NT2/D1 (cell line): Measurements from ENCODE around the gene RXFP3.

Source experiments
- DNase-seq: peaks from one replicate; pipeline ENCODE4 v3.0.0-alpha.2; 2011; ENCODE audit warnings: low read depth, low spot score
- H3K27me3 ChIP-seq: 2 replicates; pipeline ENCODE4 v1.6.0; 2011; ENCODE audit warnings: mild to moderate bottlenecking; ENCODE audit not compliant: insufficient read length, insufficient read depth
- H3K36me3 ChIP-seq: 2 replicates; pipeline ENCODE4 v1.6.1; 2011; ENCODE audit warnings: mild to moderate bottlenecking, low read length, mixed read lengths; ENCODE audit not compliant: insufficient read depth, insufficient read length
- H3K4me1 ChIP-seq: 2 replicates; pipeline ENCODE4 v1.5.1; 2011; ENCODE audit not compliant: insufficient read depth, insufficient read length
- H3K4me3 ChIP-seq: 2 replicates; pipeline ENCODE4 v1.5.1; 2011; ENCODE audit warnings: low read depth; ENCODE audit not compliant: insufficient read length
- H3K9ac ChIP-seq: 2 replicates; pipeline ENCODE4 v1.6.0; 2011; ENCODE audit warnings: low read depth; ENCODE audit not compliant: insufficient read length
- H3K9me3 ChIP-seq: 2 replicates; pipeline ENCODE4 v1.5.1; 2011; ENCODE audit warnings: mild to moderate bottlenecking, low read length; ENCODE audit not compliant: insufficient read depth
- SUZ12 ChIP-seq: IDR thresholded peaks from 2 replicates; pipeline ENCODE4 v1.6.1; 2011; ENCODE audit not compliant: insufficient read length, insufficient read depth; ENCODE audit errors: extremely low read depth
- YY1 ChIP-seq: IDR thresholded peaks from 2 replicates; pipeline ENCODE4 v1.6.1; 2011; ENCODE audit not compliant: insufficient read length, insufficient read depth
- ZNF274 ChIP-seq: IDR thresholded peaks from 2 replicates; pipeline ENCODE4 v1.6.1; 2011; ENCODE audit warnings: mild to moderate bottlenecking, low read depth, low read length

The RXFP3 gene

DNA sequence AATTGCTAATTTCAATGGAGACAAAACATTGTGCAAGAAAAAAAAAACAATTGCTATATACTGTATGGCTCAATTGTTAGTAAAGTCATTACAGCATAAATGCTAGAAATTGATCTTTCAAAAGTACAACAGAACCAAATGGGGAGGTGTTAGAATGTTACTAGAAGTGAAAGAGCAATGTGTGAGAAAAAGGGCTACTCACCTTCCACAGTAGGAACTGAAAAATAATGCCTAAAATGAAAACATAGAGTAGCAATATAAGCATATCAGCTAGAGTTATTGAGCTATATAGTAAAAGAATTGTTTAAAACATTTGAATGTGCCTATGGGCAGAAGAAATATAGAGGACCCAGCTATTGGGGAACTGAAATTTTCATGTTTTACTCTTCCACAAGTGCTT lies 10.9 kb upstream of the RXFP3 start:
- no peak for TF ChIP-seq ZNF274
- TF ChIP-seq YY1: no peak
- TF ChIP-seq SUZ12: no peak
- Histone ChIP-seq H3K36me3 (no peaks in the 10 kb centered on the region), H3K9me3 (no peaks in the 10 kb centered on the region), H3K27me3 (no peaks in the 10 kb centered on the region), H3K4me3 (no peak overlapping the region), H3K4me1 (no peaks in the 10 kb centered on the region), H3K9ac (no peak overlapping the region)
- DNase-seq: no peak

DNA sequence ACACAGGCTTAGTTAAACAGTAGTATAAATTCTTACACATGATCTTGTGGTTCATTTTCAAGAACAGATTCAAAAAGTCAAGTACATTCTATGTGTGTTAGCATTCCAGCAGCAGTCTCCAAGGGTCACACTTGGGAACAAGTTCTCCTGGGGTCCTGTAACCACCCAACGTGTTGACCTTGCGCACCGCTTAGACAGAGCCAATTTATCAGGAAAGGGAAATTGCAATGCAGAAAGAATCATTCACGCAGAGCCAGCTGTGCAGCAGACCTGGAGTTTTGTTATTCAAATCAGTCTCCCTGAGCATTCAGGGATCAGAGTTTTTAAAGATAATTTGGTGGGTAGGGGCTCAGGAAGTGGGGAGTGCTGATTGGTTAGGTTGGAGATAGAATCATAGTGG lies 8.5 kb upstream of the RXFP3 start:
- TF ChIP-seq YY1 (no peak), ZNF274 (no peak), SUZ12 (no peak)
- Histone ChIP-seq H3K36me3 (no peaks in the 10 kb centered on the region), H3K9me3 (no peaks in the 10 kb centered on the region), H3K9ac (no peak overlapping the region), H3K4me1 (no peaks in the 10 kb centered on the region), H3K4me3 (no peak overlapping the region), H3K27me3 (no peaks in the 10 kb centered on the region)
- DNase-seq: no peak

DNA sequence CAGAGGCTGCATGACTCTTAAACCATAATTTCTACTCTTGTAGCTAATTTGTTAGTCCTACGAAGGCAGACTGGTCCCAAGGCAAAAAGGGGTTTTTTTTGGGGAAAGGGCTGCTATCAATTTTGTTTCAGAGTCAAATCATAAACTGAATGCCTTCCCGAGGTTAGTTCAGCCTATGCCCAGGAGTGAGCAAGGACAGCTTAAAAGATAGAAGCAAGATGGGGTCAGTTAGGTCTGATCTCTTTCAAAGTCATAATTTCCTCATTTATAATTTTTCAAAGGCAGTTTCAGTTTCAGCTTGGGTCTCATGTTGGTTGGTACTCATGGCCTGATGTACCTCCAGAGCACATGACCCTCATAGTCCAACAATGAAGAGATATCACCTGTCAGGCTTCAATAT lies 7.9 kb upstream of the RXFP3 start:
- no peak for TF ChIP-seq ZNF274
- no peak for TF ChIP-seq SUZ12
- TF ChIP-seq YY1: no peak
- H3K9me3 ChIP-seq: no peaks in the 10 kb centered on the region
- H3K36me3 ChIP-seq: no peaks in the 10 kb centered on the region
- no peak overlapping the region for H3K4me3 ChIP-seq
- no peak for DNase-seq
- H3K4me1 ChIP-seq: no peaks in the 10 kb centered on the region
- no peaks in the 10 kb centered on the region for H3K27me3 ChIP-seq
- no peak overlapping the region for H3K9ac ChIP-seq

DNA sequence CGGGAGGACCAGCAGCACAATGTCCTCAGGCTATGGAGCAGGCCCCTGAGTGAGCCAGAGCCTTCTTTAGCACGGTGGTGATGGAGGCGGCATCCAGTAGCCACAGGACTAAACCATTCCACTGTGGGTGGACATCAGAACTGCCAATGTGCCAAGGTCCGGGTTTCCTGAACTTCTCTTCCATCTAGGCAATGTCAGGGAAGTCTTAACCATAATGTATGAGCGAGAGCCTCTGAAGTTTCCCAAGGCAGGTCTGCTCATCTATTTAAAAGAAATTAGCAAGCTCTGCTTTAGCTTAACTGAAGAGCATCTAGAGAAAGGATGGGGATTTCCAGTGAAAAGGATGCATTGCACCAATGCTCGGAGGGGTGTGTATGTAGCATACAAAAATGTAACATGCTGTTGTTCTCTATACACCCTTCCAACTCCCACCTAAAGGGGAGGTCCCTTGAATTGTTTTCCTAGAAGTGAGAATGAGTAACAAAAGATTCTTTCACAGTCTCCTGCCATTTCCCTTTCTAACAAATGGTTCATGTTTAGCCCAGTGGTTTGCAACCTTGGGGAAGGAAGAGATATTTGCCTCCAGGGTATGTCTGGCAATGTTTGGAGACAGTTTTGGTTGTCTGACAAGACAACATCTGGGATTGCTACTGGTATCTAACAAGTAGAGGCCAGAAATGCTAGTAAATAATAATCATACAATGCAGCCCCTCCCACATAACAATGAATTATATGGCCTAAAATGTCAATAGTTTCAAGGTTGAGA lies 6.1 kb upstream of the RXFP3 start:
- H3K9ac ChIP-seq: no peak overlapping the region
- TF ChIP-seq YY1: no peak
- no peaks in the 10 kb centered on the region for H3K4me1 ChIP-seq
- DNase-seq: no peak
- H3K36me3 ChIP-seq: no peaks in the 10 kb centered on the region
- H3K9me3 ChIP-seq: no peaks in the 10 kb centered on the region
- peaks cover 2% of the 10 kb centered on the region for H3K27me3 ChIP-seq
- no peak overlapping the region for H3K4me3 ChIP-seq

DNA sequence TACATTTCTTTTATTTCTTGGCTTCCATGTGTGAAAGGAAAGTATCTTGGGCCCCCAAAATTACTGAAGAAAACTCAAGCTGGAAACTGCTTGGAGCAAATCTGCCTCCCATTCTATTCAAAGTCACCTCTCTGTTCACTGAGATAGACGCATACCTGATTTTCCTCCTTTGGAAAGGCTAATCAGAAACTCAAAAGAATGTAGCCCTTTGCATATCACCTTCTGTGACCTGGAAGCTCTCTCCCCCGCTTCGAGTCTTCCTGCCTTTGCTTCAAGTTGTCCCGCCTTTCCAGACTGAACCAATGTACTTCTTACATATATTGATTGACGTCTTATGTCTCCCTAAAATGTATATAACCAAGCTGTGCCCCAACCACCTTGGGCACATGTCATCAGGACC lies 5.0 kb upstream of the RXFP3 start:
- H3K4me1 ChIP-seq: no peaks in the 10 kb centered on the region
- TF ChIP-seq SUZ12 (no peak), YY1 (no peak)

DNA sequence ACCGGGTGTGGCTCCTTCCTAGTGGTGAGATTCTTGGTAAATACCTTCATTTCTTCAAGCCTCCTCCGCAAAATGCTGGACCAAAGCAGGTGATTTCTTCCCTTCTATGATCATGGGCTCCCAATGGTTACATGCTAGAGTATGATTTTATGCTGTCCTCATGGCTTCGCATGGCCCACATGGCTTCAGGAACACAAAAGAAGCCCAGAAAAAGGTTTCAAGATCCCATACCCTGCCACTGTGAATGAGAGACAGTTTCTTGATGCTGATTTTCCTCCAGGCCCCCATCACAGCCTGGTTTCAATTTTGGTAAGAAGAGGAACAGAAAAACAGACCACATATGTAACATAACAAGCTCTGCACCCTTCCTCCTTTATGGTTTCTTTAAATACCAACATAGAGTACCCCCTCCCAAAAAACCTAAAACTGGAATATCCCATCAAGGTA lies 2.4 kb upstream of the RXFP3 start:
- H3K27me3 ChIP-seq: peaks cover 31% of the 10 kb centered on the region
- no peak for TF ChIP-seq ZNF274
- TF ChIP-seq YY1: no peak
- no peak for TF ChIP-seq SUZ12
- H3K9me3 ChIP-seq: no peaks in the 10 kb centered on the region
- no peaks in the 10 kb centered on the region for H3K36me3 ChIP-seq
- H3K4me1 ChIP-seq: no peaks in the 10 kb centered on the region
- no peak overlapping the region for H3K9ac ChIP-seq
- no peak for DNase-seq
- no peak overlapping the region for H3K4me3 ChIP-seq

More for the DNA sequence above, 5.0 kb upstream of the RXFP3 start:
- peak; percentile 20 for DNase-seq
- Histone ChIP-seq H3K27me3 (peaks cover 12% of the 10 kb centered on the region), H3K36me3 (no peaks in the 10 kb centered on the region), H3K9ac (no peak overlapping the region), H3K4me3 (no peak overlapping the region), H3K9me3 (no peaks in the 10 kb centered on the region)

DNA sequence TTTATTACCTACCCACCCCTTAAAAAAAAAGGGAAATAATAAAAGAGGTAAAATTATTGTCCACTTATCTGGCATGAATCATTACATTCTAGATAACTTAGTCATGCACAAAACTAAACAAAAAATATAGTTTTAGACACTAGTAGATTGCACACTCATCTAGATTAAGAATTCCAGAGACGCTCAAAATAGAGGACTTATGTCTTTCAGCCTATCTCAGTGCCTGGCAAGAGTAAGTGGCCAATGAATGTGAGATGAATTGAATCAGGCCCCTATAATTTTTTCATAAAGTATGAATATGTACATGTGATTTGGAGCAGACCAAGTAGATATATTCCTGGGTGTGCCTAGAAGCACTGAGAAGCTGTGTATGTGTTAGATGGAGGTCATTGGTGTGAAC lies 2.0 kb upstream of the RXFP3 start:
- Histone ChIP-seq H3K4me3 (no peak overlapping the region), H3K27me3 (peaks cover 31% of the 10 kb centered on the region), H3K4me1 (no peaks in the 10 kb centered on the region), H3K36me3 (no peaks in the 10 kb centered on the region), H3K9me3 (no peaks in the 10 kb centered on the region), H3K9ac (no peak overlapping the region)
- DNase-seq: no peak
- TF ChIP-seq ZNF274 (no peak), YY1 (no peak), SUZ12 (no peak)
